CD4-positive, alpha-beta T cell treated with Interleukin-17A for 1 hour (primary cell): ENCODE results near the gene CYB561.

Experiments
- DNase-seq: peaks from one replicate; pipeline ENCODE4 v3.0.0-alpha.2; 2020

CYB561 gene

GRCh38 chr17:63445954-63446752 lies at the start of gene CYB561:
Gene CYB561 (minus strand): TSS chr17:63446306. CDS start chr17:63437547, 8,759 bp downstream.
- DNase-seq = peak; percentile 80

GRCh38 chr17:63495491-63495890 lies 49.4 kb upstream of the CYB561 start:
- DNase-seq = no peak

- no peak for DNase-seq
These were observed 48.3 kb upstream of the CYB561 start for GRCh38 chr17:63494300-63494928.

GRCh38 chr17:63493411-63493810 lies 47.3 kb upstream of the CYB561 start:
- DNase-seq = no peak

GRCh38 chr17:63492940-63493339 lies 46.8 kb upstream of the CYB561 start:
- no peak for DNase-seq

- DNase-seq = no peak
These were observed 46.0 kb upstream of the CYB561 start for GRCh38 chr17:63491977-63492618.

- DNase-seq = no peak
These were observed 45.3 kb upstream of the CYB561 start for GRCh38 chr17:63491413-63491812.

- DNase-seq = no peak
These were observed 44.8 kb upstream of the CYB561 start for GRCh38 chr17:63490858-63491400.

GRCh38 chr17:63490329-63490728 lies 44.2 kb upstream of the CYB561 start:
- no peak for DNase-seq

GRCh38 chr17:63489291-63489690 lies 43.2 kb upstream of the CYB561 start:
- DNase-seq = no peak

GRCh38 chr17:63488851-63489250 lies 42.7 kb upstream of the CYB561 start:
- no peak for DNase-seq

GRCh38 chr17:63487014-63487339 lies 40.9 kb upstream of the CYB561 start:
- no peak for DNase-seq

- no peak for DNase-seq
These were observed 40.4 kb upstream of the CYB561 start for GRCh38 chr17:63486317-63487013.

GRCh38 chr17:63483655-63484575 lies 37.8 kb upstream of the CYB561 start:
- no peak for DNase-seq

- no peak for DNase-seq
These were observed 36.9 kb upstream of the CYB561 start for GRCh38 chr17:63483038-63483437.

- no peak for DNase-seq
These were observed 36.4 kb upstream of the CYB561 start for GRCh38 chr17:63482509-63482908.

- DNase-seq = no peak
These were observed 35.4 kb upstream of the CYB561 start for GRCh38 chr17:63481488-63481870.

GRCh38 chr17:63480826-63481487 lies 34.9 kb upstream of the CYB561 start:
- no peak for DNase-seq

- DNase-seq = no peak
These were observed 34.2 kb upstream of the CYB561 start for GRCh38 chr17:63480192-63480784.

GRCh38 chr17:63479495-63480184 lies 33.5 kb upstream of the CYB561 start:
- DNase-seq = no peak
